Stimulated activated naive CD8-positive, alpha-beta T cell treated with anti-CD3 and anti-CD28 coated beads, Interleukin-15, Interleukin-2, amounts not matched to agents 100 U/mL and 50 U/mL, for 24 hours (primary cell): Measurements from ENCODE around the gene RPL34.
"Not testable (repeated sequence)": the region's sequence is repeated elsewhere in the genome, so short reads cannot be mapped to it uniquely, and the experiment has no call there.

ENCODE experiments used
- ATAC-seq: fragments of 150-1000 bp; cut with Tn5 transposase; one replicate; pipeline ENCODE4 v1.10.0; 2021
- DNase-seq: peaks from one replicate; pipeline ENCODE4 v3.0.0; 2021

RPL34 gene

GRCh38 chr4:108620101-108620932 is at the start of gene RPL34:
Gene RPL34, plus strand, starts transcription at chr4:108620576. Its CDS starts 1,384 bp downstream, at chr4:108621960.
- DNase-seq (peak; percentile 95), ATAC-seq (peak; percentile 96)

- ATAC-seq (no peak), DNase-seq (no peak)
Observed at GRCh38 chr4:108570993-108571569, 49.3 kb upstream of the RPL34 start.

GRCh38 chr4:108574402-108574801 is 46.0 kb upstream of the RPL34 start:
- no peak for ATAC-seq

GRCh38 chr4:108581083-108581482 is 39.3 kb upstream of the RPL34 start:
- DNase-seq, result no peak
- no peak for ATAC-seq

More at GRCh38 chr4:108574402-108574801, 46.0 kb upstream of the RPL34 start:
- no peak for DNase-seq

- no peak for DNase-seq
- no peak for ATAC-seq
Observed at GRCh38 chr4:108586778-108587177, 33.6 kb upstream of the RPL34 start.

GRCh38 chr4:108588878-108589277 is 31.5 kb upstream of the RPL34 start:
- ATAC-seq, result no peak
- DNase-seq, result no peak

GRCh38 chr4:108589961-108590360 is 30.4 kb upstream of the RPL34 start:
- ATAC-seq, result no peak
- no peak for DNase-seq

GRCh38 chr4:108590776-108591175 is 29.6 kb upstream of the RPL34 start:
- DNase-seq (no peak), ATAC-seq (no peak)

GRCh38 chr4:108592674-108592986 is 27.7 kb upstream of the RPL34 start:
- ATAC-seq (no peak), DNase-seq (no peak)

- not testable (repeated sequence) for ATAC-seq
Observed at GRCh38 chr4:108594296-108594695, 26.1 kb upstream of the RPL34 start.

GRCh38 chr4:108596344-108596743 is 24.0 kb upstream of the RPL34 start:
- DNase-seq, result no peak
- ATAC-seq, result no peak

More at GRCh38 chr4:108594296-108594695, 26.1 kb upstream of the RPL34 start:
- not testable (repeated sequence) for DNase-seq

GRCh38 chr4:108601106-108601505 is 19.3 kb upstream of the RPL34 start:
- DNase-seq (no peak), ATAC-seq (no peak)

- DNase-seq (no peak), ATAC-seq (peak; percentile 36)
Observed at GRCh38 chr4:108601532-108601931, 18.8 kb upstream of the RPL34 start.

- no peak for DNase-seq
- ATAC-seq, result no peak
Observed at GRCh38 chr4:108602163-108602562, 18.2 kb upstream of the RPL34 start.

GRCh38 chr4:108607079-108607815 is 13.1 kb upstream of the RPL34 start:
- DNase-seq (no peak), ATAC-seq (no peak)

GRCh38 chr4:108611365-108611764 is 9.0 kb upstream of the RPL34 start:
- DNase-seq (no peak), ATAC-seq (no peak)

GRCh38 chr4:108612365-108612764 is 8.0 kb upstream of the RPL34 start:
- DNase-seq (no peak), ATAC-seq (no peak)

GRCh38 chr4:108619372-108620100 is 840 bp upstream of the RPL34 start:
- DNase-seq (peak; percentile 51), ATAC-seq (peak; percentile 26)

GRCh38 chr4:108620933-108621905 is 843 bp downstream of the RPL34 start:
- ATAC-seq (no peak), DNase-seq (no peak)

GRCh38 chr4:108622022-108622421 is 1.6 kb downstream of the RPL34 start:
- no peak for ATAC-seq
- DNase-seq, result no peak

- no peak for DNase-seq
- no peak for ATAC-seq
Observed at GRCh38 chr4:108622828-108623227, 2.5 kb downstream of the RPL34 start.
